CD8-positive, alpha-beta memory T cell (primary cell): ENCODE measurements around the gene ARMCX4. TPM values are rescaled to one million over a fixed set of nuclear protein-coding genes. Genes with fewer than 3 reads are reported as not detected.

ENCODE experiments used
- CTCF ChIA-PET: fragments of 350-600 bp; sonication (Branson Sonifier 250); formaldehyde crosslinking; loops from one replicate; lab custom pipeline; 2021; ENCODE audit warnings: antibody characterized with exemption; lab: Charles Lee
- POLR2A ChIA-PET: fragments of 350-600 bp; sonication (Branson Sonifier 250); formaldehyde crosslinking; loops from one replicate; lab custom pipeline; 2021; ENCODE audit warnings: antibody characterized with exemption; lab: Charles Lee
- DNase-seq, 5 donors: peaks; one replicate each; pipeline versions ENCODE4 v3.0.0 to v3.0.0-alpha.2; 2020 to 2022; ENCODE audit warnings: mixed read lengths in 1 of 5
- H3K27ac ChIP-seq: one replicate; pipeline ENCODE4 v1.7.0; 2013; ENCODE audit warnings: low read depth, mild to moderate bottlenecking, low read length, moderate library complexity
- H3K27me3 ChIP-seq: 2 replicates; pipeline ENCODE4 v1.7.0; 2013; ENCODE audit warnings: low read length, mild to moderate bottlenecking; ENCODE audit not compliant: insufficient read depth, poor library complexity, severe bottlenecking
- H3K36me3 ChIP-seq: 2 replicates; pipeline ENCODE4 v1.7.0; 2013; ENCODE audit warnings: mild to moderate bottlenecking, low read length, moderate library complexity; ENCODE audit not compliant: insufficient read depth
- H3K4me1 ChIP-seq: 2 replicates; pipeline ENCODE4 v1.7.0; 2013; ENCODE audit warnings: mild to moderate bottlenecking, low read length, moderate library complexity; ENCODE audit not compliant: insufficient read depth
- H3K4me3 ChIP-seq: 2 replicates; pipeline ENCODE4 v1.7.0; 2013; ENCODE audit warnings: mild to moderate bottlenecking, low read length
- H3K9me3 ChIP-seq: 2 replicates; pipeline ENCODE4 v1.7.0; 2013; ENCODE audit warnings: mild to moderate bottlenecking, low read length
- H3K27ac Mint-ChIP-seq, 8 donors: one replicate each; pipeline ENCODE4 v1.8.0; 2020 to 2021; ENCODE audit warnings: mixed read lengths in 8 of 8, mild to moderate bottlenecking in 6 of 8, inconsistent platforms in 3 of 8, moderate library complexity in 3 of 8
- H3K27me3 Mint-ChIP-seq, 2 donors: one replicate each; pipeline ENCODE4 v1.8.0; 2020 to 2021; ENCODE audit warnings: mixed read lengths in 2 of 2, mild to moderate bottlenecking in 1 of 2, moderate library complexity in 1 of 2
- H3K36me3 Mint-ChIP-seq, 3 donors: one replicate each; pipeline ENCODE4 v1.8.0; 2020 to 2021; ENCODE audit warnings: mixed read lengths in 3 of 3, inconsistent platforms in 1 of 3, mild to moderate bottlenecking in 1 of 3
- H3K4me1 Mint-ChIP-seq, 3 donors: one replicate each; pipeline ENCODE4 v1.8.0; 2020 to 2021; ENCODE audit warnings: mixed read lengths in 3 of 3, inconsistent platforms in 1 of 3, mild to moderate bottlenecking in 1 of 3
- H3K4me3 Mint-ChIP-seq, 7 donors: one replicate each; pipeline ENCODE4 v1.8.0; 2020 to 2021; ENCODE audit warnings: mixed read lengths in 7 of 7, mild to moderate bottlenecking in 6 of 7, moderate library complexity in 4 of 7, inconsistent platforms in 2 of 7
- H3K9me3 Mint-ChIP-seq, 5 donors: one replicate each; pipeline ENCODE4 v1.8.0; 2020 to 2022; ENCODE audit warnings: mixed read lengths in 5 of 5, mild to moderate bottlenecking in 3 of 5, moderate library complexity in 2 of 5, inconsistent platforms in 1 of 5
- polyA plus RNA-seq: library from polyadenylated mRNA; unstranded; fragments of 300-500 nt; fragmentation: Illumina TruSeq; gene quantifications from one replicate; pipeline ENCODE4 v1.2.3, GENCODE V29; 2021
- total RNA-seq, 2 experiments: library from RNA; stranded (reverse); gene quantifications; one replicate each; pipeline ENCODE4 v1.2.3, GENCODE V29; 2021

Gene ARMCX4
- total and polyA plus RNA-seq, 3 experiments from 2014 or later, result 0.78 to 4.9 (median 3.9) TPM

GRCh38 chrX:101507372-101507771 lies 22.1 kb downstream of the ARMCX4 start:
- H3K27me3 ChIP-seq, result no peaks in the 10 kb centered on the region
- Mint-ChIP-seq H3K27me3 (peaks cover 0 to 3% of the 10 kb centered on the region in 2 donors), H3K4me3 (no peak overlapping the region), H3K4me1 (no peaks in the 10 kb centered on the region), H3K36me3 (peaks cover 0 to 2% (median 2%) of the 10 kb centered on the region in 3 donors), H3K27ac (no peak overlapping the region), H3K9me3 (no peaks in the 10 kb centered on the region)
- no peak overlapping the region for H3K4me3 ChIP-seq
- DNase-seq, result no peak
- POLR2A ChIA-PET, result no interaction called here
- no peak overlapping the region for H3K27ac ChIP-seq
- no peaks in the 10 kb centered on the region for H3K36me3 ChIP-seq
- no peaks in the 10 kb centered on the region for H3K9me3 ChIP-seq
- CTCF ChIA-PET, result no interaction called here
- H3K4me1 ChIP-seq, result no peaks in the 10 kb centered on the region

- H3K4me1 Mint-ChIP-seq, result no peaks in the 10 kb centered on the region
- H3K9me3 Mint-ChIP-seq, result no peaks in the 10 kb centered on the region
- H3K36me3 Mint-ChIP-seq, result peaks cover 0 to 2% (median 2%) of the 10 kb centered on the region in 3 donors
- H3K27me3 ChIP-seq, result no peaks in the 10 kb centered on the region
- no peaks in the 10 kb centered on the region for H3K9me3 ChIP-seq
- ChIA-PET CTCF (no interaction called here), POLR2A (no interaction called here)
- H3K36me3 ChIP-seq, result no peaks in the 10 kb centered on the region
- H3K27me3 Mint-ChIP-seq, result peaks cover 0 to 4% of the 10 kb centered on the region in 2 donors
- no peak for DNase-seq
- no peak overlapping the region for H3K4me3 ChIP-seq
- H3K27ac Mint-ChIP-seq, result no peak overlapping the region
- H3K4me1 ChIP-seq, result no peaks in the 10 kb centered on the region
- no peak overlapping the region for H3K4me3 Mint-ChIP-seq
- H3K27ac ChIP-seq, result no peak overlapping the region
Measured at GRCh38 chrX:101507986-101508385, 22.7 kb downstream of the ARMCX4 start.

GRCh38 chrX:101530944-101531343 lies 45.7 kb downstream of the ARMCX4 start:
- H3K4me1 Mint-ChIP-seq, result no peaks in the 10 kb centered on the region
- no peaks in the 10 kb centered on the region for H3K36me3 ChIP-seq
- H3K36me3 Mint-ChIP-seq, result peaks cover 0 to 5% (median 0%) of the 10 kb centered on the region in 3 donors
- H3K4me3 Mint-ChIP-seq, result no peak overlapping the region
- no peaks in the 10 kb centered on the region for H3K27me3 ChIP-seq
- no peak overlapping the region for H3K4me3 ChIP-seq
- CTCF ChIA-PET, result no interaction called here
- no peaks in the 10 kb centered on the region for H3K4me1 ChIP-seq
- POLR2A ChIA-PET, result no interaction called here
- no peak overlapping the region for H3K27ac Mint-ChIP-seq
- no peak overlapping the region for H3K27ac ChIP-seq
- DNase-seq, result no peak
- H3K9me3 ChIP-seq, result no peaks in the 10 kb centered on the region
- H3K27me3 Mint-ChIP-seq, result peaks cover 0 to 8% of the 10 kb centered on the region in 2 donors
- peaks cover 0 to 15% (median 12%) of the 10 kb centered on the region in 5 donors for H3K9me3 Mint-ChIP-seq

Other genes with a start within 250 kb of the ARMCX4 start
- gene TAF7L, start 194.1 kb upstream of the ARMCX4 start, total RNA-seq, result not detected
- gene TAF7L, start 194.1 kb upstream of the ARMCX4 start, polyA plus RNA-seq, result not detected
- 10 to 100 TPM; 40.1 to 43.3 TPM for gene TIMM8A, start 136.7 kb upstream of the ARMCX4 start, total RNA-seq
- 11.8 TPM for gene TIMM8A, start 136.7 kb upstream of the ARMCX4 start, polyA plus RNA-seq
- gene BTK, start 99.3 kb upstream of the ARMCX4 start, total RNA-seq, result under 1 TPM; 0.48 to 0.60 TPM
- gene BTK, start 99.3 kb upstream of the ARMCX4 start, polyA plus RNA-seq, result not detected
- 100 to 1,000 TPM; 332 to 416 TPM for gene RPL36A, start 94.4 kb upstream of the ARMCX4 start, total RNA-seq
- 2,098 TPM for gene RPL36A, start 94.4 kb upstream of the ARMCX4 start, polyA plus RNA-seq
- gene GLA, start 77.5 kb upstream of the ARMCX4 start, total RNA-seq, result 10 to 100 TPM; 43.3 to 44.2 TPM
- 17.0 TPM for gene GLA, start 77.5 kb upstream of the ARMCX4 start, polyA plus RNA-seq
- gene HNRNPH2, start 77.2 kb upstream of the ARMCX4 start, total RNA-seq, result 10 to 100 TPM; 21.3 to 22.0 TPM
- gene HNRNPH2, start 77.2 kb upstream of the ARMCX4 start, polyA plus RNA-seq, result 78.7 TPM
- 1 to 10 TPM; 2.1 to 2.2 TPM for gene ARMCX1, start 65.1 kb downstream of the ARMCX4 start, total RNA-seq
- 1.0 TPM for gene ARMCX1, start 65.1 kb downstream of the ARMCX4 start, polyA plus RNA-seq
- 10 to 100 TPM; 70.1 TPM for gene ARMCX6, start 132.5 kb downstream of the ARMCX4 start, total RNA-seq
- 40.7 TPM for gene ARMCX6, start 132.5 kb downstream of the ARMCX4 start, polyA plus RNA-seq
- gene ARMCX3, start 137.7 kb downstream of the ARMCX4 start, total RNA-seq, result 10 to 100 TPM; 49.9 to 52.5 TPM
- 23.4 TPM for gene ARMCX3, start 137.7 kb downstream of the ARMCX4 start, polyA plus RNA-seq
- gene ARMCX2, start 174.4 kb downstream of the ARMCX4 start, total RNA-seq, result 1 to 10 TPM; 4.7 to 5.2 TPM
- gene ARMCX2, start 174.4 kb downstream of the ARMCX4 start, polyA plus RNA-seq, result 1.8 TPM